Amniotic stem cell (primary cell): ENCODE data around the gene GCN1.

Experiments used
- DNase-seq: peaks from one replicate; lab custom pipeline; 2025; lab: John Stamatoyannopoulos, UW

The GCN1 gene

DNA sequence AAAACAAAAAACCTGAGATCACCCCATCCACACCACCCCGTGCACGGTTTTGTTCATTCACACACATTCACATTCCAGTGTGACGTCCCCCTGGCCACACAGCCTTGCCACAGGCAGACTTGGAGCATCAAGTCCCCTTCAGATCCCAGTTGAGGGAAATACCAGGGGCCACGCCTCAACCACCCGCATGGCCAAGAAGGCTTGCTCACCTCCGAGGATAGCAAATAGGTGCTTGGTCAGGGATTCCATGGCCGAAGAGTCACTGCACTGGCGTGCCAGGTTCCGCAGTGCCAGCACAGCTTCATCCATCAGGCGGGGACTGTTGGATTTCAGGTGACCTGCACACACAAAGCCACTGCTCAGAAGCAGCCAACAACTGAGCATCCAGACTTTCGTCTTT lies 19.0 kb downstream of the GCN1 start:
- no peak for DNase-seq

- DNase-seq = no peak
Measured at GRCh38 chr12:120175062-120175461, 19.5 kb downstream of the GCN1 start.

DNA sequence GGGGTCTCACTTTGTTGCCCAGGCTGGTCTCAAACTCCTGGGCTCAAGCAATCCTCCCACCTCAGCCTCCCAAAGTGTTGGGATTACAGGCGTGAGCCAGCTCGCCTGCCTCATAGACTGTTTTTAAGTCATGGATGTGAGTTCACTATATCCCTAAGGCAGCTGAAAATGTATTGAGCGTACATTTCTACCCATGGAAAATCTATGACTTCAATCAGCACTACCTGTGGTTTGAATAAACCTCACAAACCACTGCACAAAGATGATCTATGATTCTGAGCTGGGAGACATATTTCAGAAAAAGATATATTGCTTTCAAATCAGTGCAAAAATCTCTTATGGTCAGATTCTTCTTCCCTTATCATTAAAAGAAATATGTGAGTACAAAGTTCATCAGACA lies 22.5 kb downstream of the GCN1 start:
- no peak for DNase-seq

DNA sequence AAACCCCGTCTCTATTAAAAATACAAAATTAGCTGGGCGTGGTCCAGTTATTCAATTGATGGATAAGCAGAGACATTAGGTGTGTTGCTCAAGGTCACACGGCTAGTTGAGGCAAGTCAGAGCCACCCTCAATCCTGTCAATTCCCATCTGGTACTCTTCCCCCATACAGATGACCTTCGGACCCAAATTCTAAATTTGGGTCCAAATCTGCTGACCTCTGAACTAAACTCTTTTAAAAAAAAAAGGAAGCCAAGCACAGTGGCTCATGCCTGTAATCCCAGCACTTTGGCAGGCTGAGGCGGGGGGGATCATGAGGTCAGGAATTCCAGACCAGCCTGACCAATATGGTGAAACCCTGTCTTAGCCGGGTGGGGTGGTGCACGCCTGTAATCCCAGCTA lies 23.9 kb downstream of the GCN1 start:
- no peak for DNase-seq

- no peak for DNase-seq
Measured at GRCh38 chr12:120169946-120170345, 24.6 kb downstream of the GCN1 start.

- DNase-seq = no peak
Measured at GRCh38 chr12:120168337-120168736, 26.2 kb downstream of the GCN1 start.

GRCh38 chr12:120167529-120168095 lies 26.9 kb downstream of the GCN1 start:
- no peak for DNase-seq

DNA sequence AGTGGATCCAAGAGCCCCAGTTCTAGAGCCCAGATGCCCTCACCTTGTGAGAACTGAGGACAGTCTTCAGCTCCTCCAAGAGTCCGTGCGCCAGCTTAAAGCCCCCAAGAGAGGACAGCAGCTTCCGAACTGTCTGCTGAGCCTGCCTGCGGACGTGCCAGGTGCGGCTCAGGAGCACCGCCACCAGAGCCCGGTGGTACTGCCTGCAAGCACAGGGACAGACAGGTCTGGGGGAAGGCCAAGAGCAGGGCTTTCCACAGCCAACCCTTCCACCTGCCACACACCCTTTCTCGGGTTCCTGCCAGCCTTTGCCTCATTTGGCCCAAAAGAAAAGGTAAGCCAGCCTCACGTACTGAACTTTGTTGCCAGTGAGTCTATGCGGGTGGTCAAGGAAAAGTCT lies 30.2 kb downstream of the GCN1 start:
- DNase-seq = no peak

DNA sequence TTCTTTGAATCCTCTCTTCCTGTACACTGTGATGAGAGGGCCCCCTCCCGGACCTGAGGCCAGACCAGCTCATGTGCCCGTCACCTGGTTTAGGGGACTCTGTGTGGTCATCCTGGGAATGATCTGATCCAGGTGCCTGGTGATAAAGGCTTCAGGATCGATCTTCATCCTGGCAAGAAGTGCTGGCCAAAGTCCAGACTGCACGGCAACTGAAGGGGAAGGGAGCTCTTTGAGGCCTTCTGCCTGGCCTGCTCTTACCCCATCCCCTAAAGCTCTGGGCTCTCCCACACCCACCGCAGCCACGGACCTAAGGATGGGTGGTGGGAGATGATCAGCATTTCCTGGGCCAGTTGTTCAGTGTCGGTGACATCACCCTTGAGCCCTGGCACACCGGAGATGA lies 31.8 kb downstream of the GCN1 start:
- DNase-seq = no peak

GRCh38 chr12:120161852-120162251 lies 32.7 kb downstream of the GCN1 start:
- no peak for DNase-seq

GRCh38 chr12:120159509-120160237 lies 34.8 kb downstream of the GCN1 start:
- DNase-seq = no peak

DNA sequence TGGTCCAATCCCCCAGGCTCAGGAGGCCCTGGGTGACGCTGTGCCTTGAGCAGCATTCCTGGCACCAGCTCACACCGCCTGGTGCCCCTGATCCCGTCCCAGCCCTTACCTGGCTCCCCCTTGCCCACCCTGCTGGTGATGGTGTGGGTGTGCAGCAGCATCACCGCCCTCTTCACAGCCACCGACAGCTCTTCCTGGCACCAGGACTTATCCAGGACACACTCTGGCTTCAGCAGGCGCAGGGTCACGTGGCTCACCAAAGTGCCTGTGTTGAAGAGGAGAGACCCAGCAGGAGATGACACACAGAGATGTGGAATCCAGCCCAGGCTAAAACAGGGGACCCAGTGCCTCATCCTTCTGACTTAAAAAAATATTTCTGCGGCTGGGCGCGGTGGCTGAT lies 36.2 kb downstream of the GCN1 start:
- no peak for DNase-seq

DNA sequence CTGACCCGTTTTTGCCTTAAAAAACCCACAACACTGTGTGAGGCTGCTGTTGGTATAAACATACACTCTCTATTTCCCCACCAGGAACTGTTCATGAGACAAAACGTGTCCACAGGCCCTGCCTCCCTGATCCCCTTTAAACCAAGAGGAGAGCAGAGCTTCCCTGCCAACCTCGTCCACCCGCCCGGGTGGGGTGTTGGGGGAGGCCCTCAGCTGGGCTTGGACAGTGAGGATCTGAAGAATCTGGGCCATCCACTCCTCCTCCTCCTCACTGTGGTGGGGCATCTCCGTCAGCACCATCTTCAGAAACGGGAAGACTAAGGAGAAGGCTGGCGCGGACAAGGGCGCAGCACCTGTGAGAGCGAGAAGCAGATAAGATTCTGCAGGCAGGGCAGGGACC lies 36.8 kb downstream of the GCN1 start:
- no peak for DNase-seq

GRCh38 chr12:120156315-120157259 lies 37.9 kb downstream of the GCN1 start:
- DNase-seq = no peak

DNA sequence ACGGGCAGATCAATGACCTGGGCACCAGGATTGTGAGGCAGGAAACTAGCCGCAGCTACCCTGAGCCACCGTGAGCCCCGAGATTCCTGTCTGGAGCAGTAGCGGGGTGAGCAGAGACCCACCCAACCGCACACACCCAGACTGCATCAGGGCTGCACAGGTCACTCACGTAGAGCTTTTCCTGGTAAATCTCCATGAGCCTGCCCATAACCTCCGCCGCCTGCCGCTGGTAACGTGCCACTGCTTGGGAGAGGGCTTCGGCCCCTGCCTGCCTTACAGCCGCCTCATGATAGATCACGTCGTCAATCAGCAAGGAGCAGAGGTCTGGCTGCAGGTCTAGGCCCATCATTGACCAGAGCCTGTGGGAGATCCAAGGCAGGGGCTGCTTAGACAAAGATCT lies 39.4 kb downstream of the GCN1 start:
- DNase-seq = no peak

- no peak for DNase-seq
Measured at GRCh38 chr12:120150919-120151525, 43.5 kb downstream of the GCN1 start.

DNA sequence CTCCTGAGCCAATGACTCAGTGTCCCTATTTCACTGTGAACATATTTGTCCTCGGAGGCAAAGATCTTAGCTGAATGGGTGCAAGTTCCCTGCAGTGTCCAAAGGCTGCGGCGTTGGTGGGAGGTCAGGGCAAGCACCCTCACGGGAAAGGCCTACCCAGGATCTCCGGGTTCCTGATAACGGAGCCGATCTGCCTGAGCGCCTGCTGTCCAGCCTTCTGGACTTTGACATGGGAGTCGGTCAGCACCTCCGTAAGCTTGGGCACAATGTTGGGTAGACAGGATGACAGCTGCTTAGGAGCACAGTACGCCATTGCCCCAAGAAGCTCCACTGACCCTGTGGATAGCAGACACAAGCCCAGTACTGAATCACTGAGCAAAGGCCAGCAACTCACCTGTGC lies 46.5 kb downstream of the GCN1 start:
- no peak for DNase-seq

DNA sequence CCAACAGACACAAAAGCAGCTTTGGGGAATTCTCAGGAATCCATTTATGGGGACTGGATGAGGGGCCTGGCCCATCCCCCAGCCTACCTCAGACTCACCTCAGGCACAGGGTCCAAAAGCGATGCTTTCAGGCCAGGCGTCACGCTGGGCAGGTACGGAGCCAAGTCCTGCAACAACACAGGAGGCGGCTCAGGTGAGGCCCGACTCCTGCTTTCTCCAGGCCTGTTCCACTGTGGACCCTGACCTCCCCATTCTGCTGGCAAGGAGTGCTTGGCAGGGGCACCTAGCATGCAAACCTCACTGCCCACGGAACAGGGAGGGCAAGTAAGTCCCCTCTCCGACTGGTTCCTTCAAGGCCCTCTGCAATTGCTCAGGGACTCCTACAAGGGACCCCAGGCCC lies 49.4 kb downstream of the GCN1 start:
- no peak for DNase-seq

GRCh38 chr12:120144215-120144614 lies 50.3 kb downstream of the GCN1 start:
- no peak for DNase-seq

DNA sequence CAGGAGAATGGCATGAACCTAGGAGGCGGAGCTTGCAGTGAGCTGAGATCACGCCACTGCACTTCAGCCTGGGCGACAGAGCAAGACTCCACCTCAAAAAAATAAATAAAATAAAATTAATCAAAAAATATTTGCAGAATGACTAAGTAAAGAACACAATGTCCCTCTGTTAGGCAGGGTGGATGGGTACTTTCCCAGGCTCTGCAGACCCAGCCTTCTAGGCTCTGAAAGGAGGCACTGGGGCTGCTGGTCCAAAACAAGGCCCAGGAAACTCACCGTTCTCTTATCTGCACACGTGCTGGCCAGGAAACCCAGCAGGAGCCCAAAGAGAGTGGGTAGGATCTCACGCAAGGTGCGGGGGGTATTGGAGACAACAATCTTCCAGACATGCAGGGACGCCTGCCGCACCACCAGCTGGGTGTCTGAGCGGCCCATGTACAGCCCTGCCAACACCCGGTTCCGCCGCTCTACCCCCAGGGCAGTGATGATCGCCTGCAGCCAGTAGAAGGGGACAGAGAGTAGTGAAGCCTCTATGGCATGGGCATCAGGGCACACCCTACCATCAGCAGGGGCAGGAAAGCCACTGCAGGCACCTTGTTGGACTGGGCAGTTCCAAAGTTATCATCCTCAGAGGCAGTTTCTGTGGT lies 52.2 kb downstream of the GCN1 start:
- no peak for DNase-seq

DNA sequence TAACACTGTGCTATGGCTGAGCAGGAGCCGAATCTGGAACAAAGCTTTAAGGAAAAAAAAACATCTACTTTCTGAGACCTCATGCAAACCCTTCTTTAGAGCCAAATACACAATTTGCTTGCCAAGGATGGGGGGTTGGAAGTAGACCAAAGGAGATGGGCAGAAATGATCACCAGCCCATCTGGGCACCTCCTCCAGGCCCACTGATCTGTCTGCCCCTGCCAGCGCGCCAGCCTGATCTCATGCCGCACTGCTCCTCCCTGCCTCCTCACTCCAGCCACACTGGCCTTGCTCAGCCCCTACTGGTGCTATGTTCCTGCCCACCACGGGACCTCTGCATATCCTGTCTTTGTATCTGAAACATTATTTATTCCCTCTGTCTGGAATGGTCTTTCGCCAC lies 53.2 kb downstream of the GCN1 start:
- DNase-seq = no peak

DNA sequence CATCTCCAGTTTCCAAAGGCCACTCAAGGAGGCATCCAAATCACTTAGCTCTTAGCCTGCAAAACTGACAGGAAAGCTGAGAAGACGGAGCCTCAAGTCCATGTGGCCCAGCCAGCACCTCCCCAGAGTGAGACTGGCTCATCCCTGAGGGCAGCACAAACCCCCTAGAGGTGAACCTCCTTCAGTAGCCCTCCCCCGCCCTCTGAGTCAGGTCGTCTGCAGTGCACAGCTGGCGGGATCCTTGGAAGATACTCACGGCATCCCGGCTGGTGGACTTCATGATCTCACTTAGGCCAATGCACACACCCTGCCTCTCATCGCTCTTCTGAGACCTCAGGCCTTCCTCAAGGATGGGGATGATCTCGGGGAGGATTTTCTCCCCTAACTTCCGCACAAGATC lies 53.9 kb downstream of the GCN1 start:
- no peak for DNase-seq
